ENCODE measurements around the gene EFNA1. TPM values are rescaled to one million over a fixed set of nuclear protein-coding genes. Genes with fewer than 3 reads are reported as not detected.

The EFNA1 gene
- total RNA-seq, 3 donors from 2014 or later (not counting 1 experiment from before 2014, with no cell fraction given): 1.5 to 1.9 (median 1.9) TPM

DNA sequence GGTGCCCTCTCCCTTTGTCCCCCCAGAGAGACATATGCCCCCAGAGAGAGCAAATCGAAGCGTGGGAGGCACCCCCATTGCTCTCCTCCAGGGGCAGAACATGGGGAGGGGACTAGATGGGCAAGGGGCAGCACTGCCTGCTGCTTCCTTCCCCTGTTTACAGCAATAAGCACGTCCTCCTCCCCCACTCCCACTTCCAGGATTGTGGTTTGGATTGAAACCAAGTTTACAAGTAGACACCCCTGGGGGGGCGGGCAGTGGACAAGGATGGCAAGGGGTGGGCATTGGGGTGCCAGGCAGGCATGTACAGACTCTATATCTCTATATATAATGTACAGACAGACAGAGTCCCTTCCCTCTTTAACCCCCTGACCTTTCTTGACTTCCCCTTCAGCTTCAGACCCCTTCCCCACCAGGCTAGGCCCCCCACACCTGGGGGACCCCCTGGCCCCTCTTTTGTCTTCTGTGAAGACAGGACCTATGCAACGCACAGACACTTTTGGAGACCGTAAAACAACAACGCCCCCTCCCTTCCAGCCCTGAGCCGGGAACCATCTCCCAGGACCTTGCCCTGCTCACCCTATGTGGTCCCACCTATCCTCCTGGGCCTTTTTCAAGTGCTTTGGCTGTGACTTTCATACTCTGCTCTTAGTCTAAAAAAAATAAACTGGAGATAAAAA lies 40.7 kb upstream of the EFNA1 start:
- Histone ChIP-seq H3K27ac (ENCODE audit: low read length) (no peak overlapping the region), H3K27me3 (ENCODE audit: control insufficient read depth, insufficient read depth, low read length) (peaks cover 25% of the 10 kb centered on the region), H3K4me3 (ENCODE audit: low read length) (no peak overlapping the region), H3K36me3 (ENCODE audit: control insufficient read depth, insufficient read depth, low read length) (no peaks in the 10 kb centered on the region), H3K9me3 (ENCODE audit: control insufficient read depth, insufficient read depth, low read length) (no peaks in the 10 kb centered on the region), H3K4me1 (ENCODE audit: control insufficient read depth, insufficient read depth, low read length) (peaks cover 41% of the 10 kb centered on the region)
- no peak overlapping the region for H3K27ac Mint-ChIP-seq
- H3K27me3 Mint-ChIP-seq (ENCODE audit: low read depth in 2 of 2): peaks cover 6 to 16% of the 10 kb centered on the region in 2 donors
- ATAC-seq: no peak
- intact Hi-C loops (cut with micrococcal nuclease): no loop called here
- H3K4me3 Mint-ChIP-seq: no peak overlapping the region
- no peaks in the 10 kb centered on the region for H3K9me3 Mint-ChIP-seq
- peak in 1 of 2 donors; percentile 4 for DNase-seq
- peaks cover 21 to 37% of the 10 kb centered on the region in 2 donors for H3K4me1 Mint-ChIP-seq
- TF ChIP-seq, protein P1, sequence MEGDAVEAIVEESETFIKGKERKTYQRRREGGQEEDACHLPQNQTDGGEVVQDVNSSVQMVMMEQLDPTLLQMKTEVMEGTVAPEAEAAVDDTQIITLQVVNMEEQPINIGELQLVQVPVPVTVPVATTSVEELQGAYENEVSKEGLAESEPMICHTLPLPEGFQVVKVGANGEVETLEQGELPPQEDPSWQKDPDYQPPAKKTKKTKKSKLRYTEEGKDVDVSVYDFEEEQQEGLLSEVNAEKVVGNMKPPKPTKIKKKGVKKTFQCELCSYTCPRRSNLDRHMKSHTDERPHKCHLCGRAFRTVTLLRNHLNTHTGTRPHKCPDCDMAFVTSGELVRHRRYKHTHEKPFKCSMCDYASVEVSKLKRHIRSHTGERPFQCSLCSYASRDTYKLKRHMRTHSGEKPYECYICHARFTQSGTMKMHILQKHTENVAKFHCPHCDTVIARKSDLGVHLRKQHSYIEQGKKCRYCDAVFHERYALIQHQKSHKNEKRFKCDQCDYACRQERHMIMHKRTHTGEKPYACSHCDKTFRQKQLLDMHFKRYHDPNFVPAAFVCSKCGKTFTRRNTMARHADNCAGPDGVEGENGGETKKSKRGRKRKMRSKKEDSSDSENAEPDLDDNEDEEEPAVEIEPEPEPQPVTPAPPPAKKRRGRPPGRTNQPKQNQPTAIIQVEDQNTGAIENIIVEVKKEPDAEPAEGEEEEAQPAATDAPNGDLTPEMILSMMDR (IDR thresholded peaks at IDR 0.05): no peak
- H3K36me3 Mint-ChIP-seq: no peaks in the 10 kb centered on the region
- WGBS (ENCODE audit: insufficient coverage): 83% methylated on average over 5 of the region's 8 CpGs

DNA sequence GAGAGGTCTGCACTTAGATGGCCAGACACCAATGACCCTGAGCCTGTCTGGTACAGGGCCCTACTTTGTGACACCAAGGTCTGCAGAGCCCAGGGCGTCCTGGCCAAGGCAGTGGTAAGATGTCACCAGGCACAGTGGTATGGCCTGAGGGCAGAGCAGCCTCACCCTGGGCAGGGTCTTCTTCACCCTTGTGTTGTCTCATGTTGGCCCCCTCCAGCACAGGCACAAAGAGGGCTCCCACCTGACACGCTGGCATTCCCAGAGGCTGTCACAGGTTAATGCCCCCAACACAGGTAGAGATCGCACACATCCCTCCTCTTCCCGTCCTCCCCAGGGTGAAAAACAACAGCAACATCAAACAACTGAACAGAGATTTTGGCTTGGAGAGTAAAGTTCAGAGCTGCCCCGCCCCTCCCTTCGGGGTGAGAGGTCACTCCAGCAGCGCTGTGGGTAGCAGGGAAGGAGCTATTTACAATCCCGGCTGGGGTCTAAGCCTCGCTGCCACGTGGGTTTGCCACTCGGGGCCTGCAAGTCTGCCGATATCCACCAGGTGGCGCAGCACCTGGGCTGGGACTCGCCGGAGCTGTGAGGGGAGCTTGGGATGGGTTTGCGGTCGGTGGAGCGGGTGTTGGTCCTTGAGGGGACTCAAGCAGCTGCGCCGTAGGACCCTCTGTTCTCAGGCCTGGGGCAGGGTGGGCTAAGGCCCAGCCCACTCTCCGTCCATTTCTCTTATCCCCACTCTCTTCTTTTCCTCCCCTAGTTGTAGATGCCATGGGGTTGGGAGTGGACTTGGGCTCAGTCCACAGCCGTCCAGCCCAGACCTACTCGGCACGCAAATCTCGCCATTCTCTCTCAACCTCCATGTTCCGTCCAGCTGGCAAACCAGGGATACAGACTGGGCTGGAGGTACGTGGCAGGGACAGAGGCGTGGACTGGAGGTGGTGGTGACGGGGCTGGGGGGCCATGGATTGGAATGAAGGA lies 36.3 kb upstream of the EFNA1 start:
- H3K4me3 Mint-ChIP-seq: no peak overlapping the region
- Histone ChIP-seq H3K9me3 (ENCODE audit: control insufficient read depth, insufficient read depth, low read length) (no peaks in the 10 kb centered on the region), H3K4me3 (ENCODE audit: low read length) (no peak overlapping the region), H3K36me3 (ENCODE audit: control insufficient read depth, insufficient read depth, low read length) (no peaks in the 10 kb centered on the region), H3K27me3 (ENCODE audit: control insufficient read depth, insufficient read depth, low read length) (no peaks in the 10 kb centered on the region), H3K4me1 (ENCODE audit: control insufficient read depth, insufficient read depth, low read length) (peaks cover 10% of the 10 kb centered on the region), H3K27ac (ENCODE audit: low read length) (no peak overlapping the region)
- peak; percentile 76 to 89 for DNase-seq
- no peak overlapping the region for H3K27ac Mint-ChIP-seq
- H3K9me3 Mint-ChIP-seq: no peaks in the 10 kb centered on the region
- TF ChIP-seq, protein P1 (IDR thresholded peaks at IDR 0.05): peak; percentile 97
- intact Hi-C loops (cut with micrococcal nuclease): loop anchor here (1.0 to 5.0 kb wide), 2 partner anchors 36 to 77 kb away; partner anchors contain the start of gene EFNA1
- peaks cover 5 to 19% of the 10 kb centered on the region in 2 donors for H3K27me3 Mint-ChIP-seq (ENCODE audit: low read depth in 2 of 2)
- peak; percentile 75 to 97 (median 90) for ATAC-seq
- H3K4me1 Mint-ChIP-seq: peaks cover 0 to 2% of the 10 kb centered on the region in 2 donors
- 26% methylated on average over 29 of the region's 29 CpGs for WGBS (ENCODE audit: insufficient coverage)
- no peaks in the 10 kb centered on the region for H3K36me3 Mint-ChIP-seq

DNA sequence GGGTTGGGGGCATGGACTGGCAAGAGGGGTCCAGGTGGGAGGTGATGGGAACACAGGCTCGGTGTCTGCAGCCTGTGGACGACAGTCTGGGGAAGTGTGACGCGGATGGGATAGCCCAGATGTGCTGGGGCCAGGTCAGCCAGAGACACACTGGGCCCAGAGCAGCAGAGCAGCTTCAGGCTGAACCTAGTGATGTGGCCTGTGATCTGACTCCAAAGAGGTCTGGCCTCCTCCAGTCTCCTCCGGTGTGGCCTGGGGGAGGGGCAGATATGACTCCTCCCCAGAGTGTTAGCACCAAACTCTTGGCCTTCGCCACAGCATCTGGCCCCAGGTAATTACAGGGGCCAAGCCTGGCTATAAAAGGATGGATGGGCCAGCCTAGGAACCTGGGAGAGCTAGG lies 35.5 kb upstream of the EFNA1 start:
- H3K27ac Mint-ChIP-seq: no peak overlapping the region
- TF ChIP-seq, protein P1 (IDR thresholded peaks at IDR 0.05): no peak
- no peak overlapping the region for H3K4me3 ChIP-seq (ENCODE audit: low read length)
- no peak for ATAC-seq
- no peaks in the 10 kb centered on the region for H3K27me3 ChIP-seq (ENCODE audit: control insufficient read depth, insufficient read depth, low read length)
- intact Hi-C loops (cut with micrococcal nuclease): loop anchor here (5.0 kb wide), 1 partner anchor 35 kb away; the partner anchor contains the start of gene EFNA1
- H3K4me3 Mint-ChIP-seq: no peak overlapping the region
- H3K9me3 ChIP-seq (ENCODE audit: control insufficient read depth, insufficient read depth, low read length): no peaks in the 10 kb centered on the region
- peaks cover 7% of the 10 kb centered on the region for H3K4me1 ChIP-seq (ENCODE audit: control insufficient read depth, insufficient read depth, low read length)
- no peaks in the 10 kb centered on the region for H3K4me1 Mint-ChIP-seq
- H3K36me3 ChIP-seq (ENCODE audit: control insufficient read depth, insufficient read depth, low read length): no peaks in the 10 kb centered on the region
- 91% methylated on average over 6 of the region's 6 CpGs for WGBS (ENCODE audit: insufficient coverage)
- no peak for DNase-seq
- H3K27ac ChIP-seq (ENCODE audit: low read length): no peak overlapping the region
- peaks cover 5 to 20% of the 10 kb centered on the region in 2 donors for H3K27me3 Mint-ChIP-seq (ENCODE audit: low read depth in 2 of 2)
- no peaks in the 10 kb centered on the region for H3K9me3 Mint-ChIP-seq
- no peaks in the 10 kb centered on the region for H3K36me3 Mint-ChIP-seq

All from natural killer cell (primary cell).